K562 (cell line): ENCODE data around the gene CTCF. TPM values are rescaled to one million over a fixed set of nuclear protein-coding genes. Genes with fewer than 3 reads are reported as not detected.

Experiments used
- FOXJ2 ChIP-seq: fragments of 200-800 bp; sonication (Bioruptor generic); IDR thresholded peaks from 2 replicates; pipeline ENCODE4 v1.6.1; 2016; ENCODE audit warnings: missing genetic modification characterization, missing compliant biosample characterization
- GTF2A2 ChIP-seq: IDR thresholded peaks from 2 replicates; pipeline ENCODE4 v1.6.1; 2016; ENCODE audit warnings: mild to moderate bottlenecking, missing genetic modification characterization, missing compliant biosample characterization
- HDAC6 ChIP-seq: IDR thresholded peaks from 2 replicates; pipeline ENCODE4 v1.6.1; 2012; ENCODE audit warnings: low read depth, mild to moderate bottlenecking, control low read depth, inconsistent platforms, low read length, moderate library complexity
- IRF9 ChIP-seq: fragments of 450-650 bp; IDR thresholded peaks from 2 replicates; pipeline ENCODE4 v1.6.1; 2016; ENCODE audit warnings: missing biosample characterization, missing genetic modification characterization
- NR3C1 ChIP-seq: sonication (generic); formaldehyde crosslinking; IDR thresholded peaks from 2 replicates; pipeline ENCODE4 v1.8.1; 2022; ENCODE audit warnings: missing genetic modification reagents
- ZNF311 ChIP-seq: fragments of 250-450 bp; sonication (Bioruptor Pico); IDR thresholded peaks from 2 replicates; pipeline ENCODE4 v1.4.0; 2020; ENCODE audit warnings: mild to moderate bottlenecking, moderate library complexity
- ZNF444 ChIP-seq: fragments of 250-450 bp; sonication (Bioruptor Pico); IDR thresholded peaks from 2 replicates; pipeline ENCODE4 v1.4.0; 2020; ENCODE audit warnings: mild to moderate bottlenecking, moderate library complexity
- polyA plus RNA-seq, 8 experiments: library from polyadenylated mRNA; depleted of rRNA in 4 of 8; stranded (reverse) in 5 of 8; unstranded in 3 of 8; fragments of >200 nt; fragmentation: Nextera tagmentation in 2 of 8; fragmentation: Illumina TruSeq in 1 of 8; extraction: Ambion mirVana in 2 of 8; extraction: Trizol in 1 of 8; gene quantifications; 2 replicates each; pipeline versions ENCODE4 v1.2.1 to v1.2.3, GENCODE V29; 2011 to 2014; ENCODE audit warnings: inconsistent platforms in 1 of 8, missing spikeins in 1 of 8
- total RNA-seq, 7 experiments: library from RNA; depleted of rRNA in 6 of 7; stranded (reverse); fragments of >200 nt in 6 of 7; fragmentation: Illumina TruSeq in 2 of 7; extraction: Trizol in 2 of 7; gene quantifications; 2 replicates each; pipeline versions ENCODE4 v1.2.1 to v1.2.3, GENCODE V29; 2011 to 2021; ENCODE audit warnings: low replicate concordance in 1 of 7
- TF ChIP-seq, protein P1 (sequence below): fragments of 450-650 bp; formaldehyde crosslinking; IDR thresholded peaks from 2 replicates; pipeline ENCODE4 v1.4.0; 2020; ENCODE audit warnings: mild to moderate bottlenecking, moderate library complexity
- TF ChIP-seq, protein P2 (sequence below): fragments of 450-650 bp; formaldehyde crosslinking; IDR thresholded peaks from 2 replicates; pipeline ENCODE4 v1.4.0; 2020; ENCODE audit warnings: mild to moderate bottlenecking

Gene CTCF
- total and polyA plus RNA-seq, 9 of the 15 experiments (the other 6 are each of a cell fraction or from before 2014, with no cell fraction given): 7.8 to 49.2 (median 33.9) TPM

DNA sequence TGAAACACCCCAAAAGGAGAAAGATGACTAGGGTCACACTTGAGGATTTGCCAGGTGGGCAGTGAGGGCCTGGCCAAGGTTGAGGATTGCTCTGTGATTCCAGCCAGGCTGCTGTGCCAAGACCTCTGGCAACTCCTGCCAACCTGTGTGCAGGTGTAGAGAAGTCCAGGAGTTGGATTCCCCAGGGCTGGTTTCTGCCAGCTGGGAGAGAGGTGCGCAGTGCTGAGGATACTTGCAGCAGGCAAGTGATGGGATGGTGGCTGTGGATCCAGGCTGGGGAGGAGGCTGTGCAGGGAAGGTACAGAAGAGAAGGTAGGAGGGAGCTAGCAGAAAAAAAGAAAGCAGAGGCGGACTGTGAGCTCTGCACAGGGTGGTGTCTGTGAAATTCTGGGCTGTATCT lies 27.1 kb upstream of the CTCF start (continued):
- TF ChIP-seq FOXJ2 (tag) (no peak), ZNF311 (CRISPR knock-in tag) (no peak), IRF9 (no peak), NR3C1 (CRISPR knock-in tag) (no peak), ZNF444 (CRISPR knock-in tag) (no peak), HDAC6 (no peak), GTF2A2 (tag) (no peak)
- TF ChIP-seq, protein P1, sequence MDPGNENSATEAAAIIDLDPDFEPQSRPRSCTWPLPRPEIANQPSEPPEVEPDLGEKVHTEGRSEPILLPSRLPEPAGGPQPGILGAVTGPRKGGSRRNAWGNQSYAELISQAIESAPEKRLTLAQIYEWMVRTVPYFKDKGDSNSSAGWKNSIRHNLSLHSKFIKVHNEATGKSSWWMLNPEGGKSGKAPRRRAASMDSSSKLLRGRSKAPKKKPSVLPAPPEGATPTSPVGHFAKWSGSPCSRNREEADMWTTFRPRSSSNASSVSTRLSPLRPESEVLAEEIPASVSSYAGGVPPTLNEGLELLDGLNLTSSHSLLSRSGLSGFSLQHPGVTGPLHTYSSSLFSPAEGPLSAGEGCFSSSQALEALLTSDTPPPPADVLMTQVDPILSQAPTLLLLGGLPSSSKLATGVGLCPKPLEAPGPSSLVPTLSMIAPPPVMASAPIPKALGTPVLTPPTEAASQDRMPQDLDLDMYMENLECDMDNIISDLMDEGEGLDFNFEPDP: no peak
- TF ChIP-seq, protein P2, sequence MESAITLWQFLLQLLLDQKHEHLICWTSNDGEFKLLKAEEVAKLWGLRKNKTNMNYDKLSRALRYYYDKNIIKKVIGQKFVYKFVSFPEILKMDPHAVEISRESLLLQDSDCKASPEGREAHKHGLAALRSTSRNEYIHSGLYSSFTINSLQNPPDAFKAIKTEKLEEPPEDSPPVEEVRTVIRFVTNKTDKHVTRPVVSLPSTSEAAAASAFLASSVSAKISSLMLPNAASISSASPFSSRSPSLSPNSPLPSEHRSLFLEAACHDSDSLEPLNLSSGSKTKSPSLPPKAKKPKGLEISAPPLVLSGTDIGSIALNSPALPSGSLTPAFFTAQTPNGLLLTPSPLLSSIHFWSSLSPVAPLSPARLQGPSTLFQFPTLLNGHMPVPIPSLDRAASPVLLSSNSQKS (CRISPR knock-in tag): no peak
